ENCODE data around the gene USP24. TPM values are rescaled to one million over a fixed set of nuclear protein-coding genes. Genes with fewer than 3 reads are reported as not detected.

Gene USP24
- total and polyA plus RNA-seq, 2 donors (not counting 3 experiments of a cell fraction or from before 2014, with no cell fraction given) = 8.2 to 30.0 TPM

- H3K27ac ChIP-seq (ENCODE audit: insufficient read depth, low read depth, low read length) = no peak overlapping the region
- CTCF ChIA-PET = interaction anchor here (0.8 to 2.0 kb wide), 2 partner anchors 16 to 94 kb away, joined by 3 to 6 read pairs; no protein-coding TSS in a partner anchor
- no peak for TF ChIP-seq POLR2AphosphoS5 (IDR thresholded peaks at IDR 0.05; ENCODE audit: insufficient read depth, low read depth, low read length)
- TF ChIP-seq CTCF (IDR thresholded peaks at IDR 0.05; ENCODE audit: extremely low read depth in 1 of 2, insufficient read depth in 1 of 2, low read depth in 1 of 2, low read length in 2 of 2) = no peak
- TF ChIP-seq EZH2 (IDR thresholded peaks at IDR 0.05; ENCODE audit: borderline replicate concordance, low read depth, low read length, severe bottlenecking) = no peak
- TF ChIP-seq JUN (IDR thresholded peaks at IDR 0.05; ENCODE audit: borderline replicate concordance, insufficient read depth, insufficient read length, low read depth) = no peak
- TF ChIP-seq MAX (IDR thresholded peaks at IDR 0.05; ENCODE audit: insufficient read depth, insufficient read length) = no peak
- no peak for TF ChIP-seq POLR2A (IDR thresholded peaks at IDR 0.05; ENCODE audit: low read depth, low read length)
- H3K4me3 ChIP-seq (replicated peaks in 1 of 3; ENCODE audit: insufficient read depth in 1 of 3, low read depth in 1 of 3, low read length in 3 of 3) = no peak overlapping the region
- DNase-seq (ENCODE audit: low read depth, low spot score) (no peak), FAIRE-seq (no peak)
- H3K4me2 ChIP-seq (ENCODE audit: insufficient read depth, low read length) = no peak overlapping the region
- intact Hi-C loops (cut with micrococcal nuclease) (no loop called here), dilution Hi-C loops (cut with MboI; ENCODE audit: extremely low pct_ligation_motif_present, low sequenced_read_pairs) (no loop called here)
- no peaks in the 10 kb centered on the region for H3K79me2 ChIP-seq (ENCODE audit: control insufficient read depth, insufficient read depth, low read length)
- no peaks in the 10 kb centered on the region for H4K20me1 ChIP-seq (replicated peaks; ENCODE audit: control insufficient read depth, extremely low read depth, insufficient read depth, low read length)
- POLR2A ChIA-PET = no interaction called here
- no peaks in the 10 kb centered on the region for H3K36me3 ChIP-seq (ENCODE audit: control insufficient read depth in 2 of 2, extremely low read depth in 1 of 2, insufficient read depth in 2 of 2, low read length in 2 of 2)
- H3K27me3 ChIP-seq (ENCODE audit: control insufficient read depth in 2 of 2, insufficient read depth in 2 of 2, low read length in 2 of 2) = peaks cover 58 to 71% of the 10 kb centered on the region in 2 experiments
- no peaks in the 10 kb centered on the region for H3K9me1 ChIP-seq (replicated peaks; ENCODE audit: control insufficient read depth, extremely low read depth, insufficient read depth, low read length)
- peaks cover 4% of the 10 kb centered on the region for H3K4me1 ChIP-seq (ENCODE audit: control insufficient read depth, extremely low read depth, insufficient read depth, low read length)
- H2AFZ ChIP-seq (ENCODE audit: low read depth, low read length) = no peak overlapping the region
- no TSS peak for BruUV-seq (replicated peaks)
- no peak overlapping the region for H3K9ac ChIP-seq (replicated peaks; ENCODE audit: extremely low read depth, insufficient read depth, low read length)
- H3K9me3 ChIP-seq (replicated peaks; ENCODE audit: control insufficient read depth, insufficient read depth, low read length) = no peaks in the 10 kb centered on the region
Observed at GRCh38 chr1:55038974-55039341, 176.2 kb downstream of the USP24 start.

- DNase-seq (ENCODE audit: low read depth, low spot score) (no peak), FAIRE-seq (no peak)
- no peaks in the 10 kb centered on the region for H3K79me2 ChIP-seq (ENCODE audit: control insufficient read depth, insufficient read depth, low read length)
- CTCF ChIA-PET = interaction anchor here (0.8 to 2.0 kb wide), 2 partner anchors 16 to 93 kb away, joined by 3 to 6 read pairs; no protein-coding TSS in a partner anchor
- peaks cover 61 to 75% of the 10 kb centered on the region in 2 experiments for H3K27me3 ChIP-seq (ENCODE audit: control insufficient read depth in 2 of 2, insufficient read depth in 2 of 2, low read length in 2 of 2)
- no peaks in the 10 kb centered on the region for H4K20me1 ChIP-seq (replicated peaks; ENCODE audit: control insufficient read depth, extremely low read depth, insufficient read depth, low read length)
- H2AFZ ChIP-seq (ENCODE audit: low read depth, low read length) = no peak overlapping the region
- no TSS peak for BruUV-seq (replicated peaks)
- H3K4me1 ChIP-seq (ENCODE audit: control insufficient read depth, extremely low read depth, insufficient read depth, low read length) = peaks cover 4% of the 10 kb centered on the region
- H3K27ac ChIP-seq (ENCODE audit: insufficient read depth, low read depth, low read length) = no peak overlapping the region
- intact Hi-C loops (cut with micrococcal nuclease) (no loop called here), dilution Hi-C loops (cut with MboI; ENCODE audit: extremely low pct_ligation_motif_present, low sequenced_read_pairs) (no loop called here)
- no peak overlapping the region for H3K4me2 ChIP-seq (ENCODE audit: insufficient read depth, low read length)
- no peak overlapping the region for H3K4me3 ChIP-seq (replicated peaks in 1 of 3; ENCODE audit: insufficient read depth in 1 of 3, low read depth in 1 of 3, low read length in 3 of 3)
- H3K9me1 ChIP-seq (replicated peaks; ENCODE audit: control insufficient read depth, extremely low read depth, insufficient read depth, low read length) = no peaks in the 10 kb centered on the region
- no peaks in the 10 kb centered on the region for H3K36me3 ChIP-seq (ENCODE audit: control insufficient read depth in 2 of 2, extremely low read depth in 1 of 2, insufficient read depth in 2 of 2, low read length in 2 of 2)
- TF ChIP-seq EZH2 (IDR thresholded peaks at IDR 0.05; ENCODE audit: borderline replicate concordance, low read depth, low read length, severe bottlenecking) (no peak), FOS (IDR thresholded peaks at IDR 0.05; ENCODE audit: borderline replicate concordance, insufficient read depth, low read length) (no peak), MAX (IDR thresholded peaks at IDR 0.05; ENCODE audit: insufficient read depth, insufficient read length) (no peak), POLR2A (IDR thresholded peaks at IDR 0.05; ENCODE audit: low read depth, low read length) (no peak), POLR2AphosphoS5 (IDR thresholded peaks at IDR 0.05; ENCODE audit: insufficient read depth, low read depth, low read length) (no peak), CTCF (IDR thresholded peaks at IDR 0.05; ENCODE audit: extremely low read depth in 1 of 2, insufficient read depth in 1 of 2, low read depth in 1 of 2, low read length in 2 of 2) (no peak), GATA2 (IDR thresholded peaks at IDR 0.05; ENCODE audit: insufficient read depth, insufficient read length, low read depth, low read length) (no peak), JUN (IDR thresholded peaks at IDR 0.05; ENCODE audit: borderline replicate concordance, insufficient read depth, insufficient read length, low read depth) (no peak), MYC (IDR thresholded peaks at IDR 0.05; ENCODE audit: low read depth, low read length) (no peak)
- POLR2A ChIA-PET = no interaction called here
- H3K9ac ChIP-seq (replicated peaks; ENCODE audit: extremely low read depth, insufficient read depth, low read length) = no peak overlapping the region
- no peaks in the 10 kb centered on the region for H3K9me3 ChIP-seq (replicated peaks; ENCODE audit: control insufficient read depth, insufficient read depth, low read length)
Observed at GRCh38 chr1:55038552-55038838, 176.7 kb downstream of the USP24 start.

Measured in endothelial cell of umbilical vein (primary cell).